SK-N-SH (cell line): ENCODE results near the gene RTP2. TPM values are rescaled to one million over a fixed set of nuclear protein-coding genes. Genes with fewer than 3 reads are reported as not detected.

Experiments used
- CTCF ChIA-PET: fragments of 300-600, 350-600 bp; formaldehyde crosslinking; extraction: SDS; loops from one replicate; lab custom pipeline; 2021; lab: Yijun Ruan, JAX
- POLR2A ChIA-PET: fragments of 350-600 bp; sonication (Branson Sonifier 250); formaldehyde crosslinking; extraction: SDS; loops from one replicate; lab custom pipeline; 2020; ENCODE audit warnings: antibody characterized with exemption, inconsistent platforms; lab: Yijun Ruan, JAX
- DNase-seq: peaks from one replicate; pipeline ENCODE4 v3.0.0; 2012
- H2AFZ ChIP-seq: fragments of 200-600 bp; sonication (generic); 2 replicates; pipeline ENCODE4 v1.8.1; 2016; ENCODE audit warnings: antibody characterized with exemption, mild to moderate bottlenecking, low read depth
- H3F3A ChIP-seq: fragments of 200-600 bp; sonication (generic); replicated peaks from 2 replicates; pipeline ENCODE3; 2016; ENCODE audit warnings: antibody characterized with exemption, mild to moderate bottlenecking; ENCODE audit not compliant: insufficient read depth
- H3K27ac ChIP-seq, 2 experiments: fragments of 200-500 bp in 1 of 2; fragments of 200-600 bp in 1 of 2; sonication (Bioruptor generic) in 1 of 2; sonication (generic), shearing (Covaris generic) in 1 of 2; 2 replicates each; pipeline versions ENCODE4 v1.5.1 to v1.6.1; 2014 to 2016; ENCODE audit warnings: low read depth in 2 of 2, inconsistent platforms in 1 of 2, low read length in 1 of 2, mild to moderate bottlenecking in 1 of 2, mixed read lengths in 1 of 2
- H3K27me3 ChIP-seq: fragments of 200-600 bp; sonication (generic), shearing (Covaris generic); 2 replicates; pipeline ENCODE4 v1.6.1; 2016; ENCODE audit warnings: mixed run types; ENCODE audit not compliant: insufficient read depth
- H3K36me3 ChIP-seq, 2 experiments: fragments of 200-500 bp in 1 of 2; fragments of 200-600 bp in 1 of 2; sonication (Bioruptor generic) in 1 of 2; sonication (generic) in 1 of 2; replicated peaks in 1 of 2; 2 replicates each; pipeline versions ENCODE3 to v1.5.1; 2014 to 2016; ENCODE audit warnings: low read length in 1 of 2, mild to moderate bottlenecking in 1 of 2; ENCODE audit not compliant: insufficient read depth in 2 of 2, control insufficient read depth in 1 of 2
- H3K4me1 ChIP-seq, 2 experiments: fragments of 200-500 bp in 1 of 2; fragments of 200-600 bp in 1 of 2; sonication (Bioruptor generic) in 1 of 2; sonication (generic), shearing (Covaris generic) in 1 of 2; 2 replicates each; pipeline versions ENCODE4 v1.5.1 to v1.6.1; 2014 to 2016; ENCODE audit warnings: low read depth in 1 of 2, low read length in 1 of 2, mixed run types in 1 of 2; ENCODE audit not compliant: insufficient read depth in 2 of 2, control insufficient read depth in 1 of 2
- H3K4me2 ChIP-seq: fragments of 200-600 bp; sonication (generic), shearing (Covaris generic); 2 replicates; pipeline ENCODE4 v1.6.1; 2017; ENCODE audit warnings: mixed run types
- H3K4me3 ChIP-seq, 2 experiments: fragments of 200-500 bp in 1 of 2; fragments of 200-600 bp in 1 of 2; sonication (Bioruptor generic) in 1 of 2; sonication (generic), shearing (Covaris generic) in 1 of 2; 2 replicates each; pipeline versions ENCODE4 v1.5.1 to v1.8.1; 2014 to 2016; ENCODE audit warnings: low read depth in 2 of 2, inconsistent platforms in 1 of 2, low read length in 1 of 2, mild to moderate bottlenecking in 1 of 2, mixed read lengths in 1 of 2, moderate library complexity in 1 of 2
- H3K79me2 ChIP-seq: fragments of 200-600 bp; sonication (generic); 2 replicates; pipeline ENCODE4 v1.8.1; 2017; ENCODE audit warnings: mild to moderate bottlenecking; ENCODE audit not compliant: insufficient read depth
- H3K9ac ChIP-seq: fragments of 200-600 bp; sonication (generic); 2 replicates; pipeline ENCODE4 v1.6.1; 2017; ENCODE audit warnings: mixed run types
- H3K9me2 ChIP-seq: fragments of 200-600 bp; sonication (generic); 2 replicates; pipeline ENCODE4 v1.6.1; 2017; ENCODE audit warnings: mixed run types
- H3K9me3 ChIP-seq: fragments of 200-600 bp; sonication (generic); 2 replicates; pipeline ENCODE4 v1.6.1; 2017; ENCODE audit warnings: mixed run types, mild to moderate bottlenecking, moderate library complexity
- H4K20me1 ChIP-seq: fragments of 200-600 bp; sonication (generic); 2 replicates; pipeline ENCODE4 v1.6.1; 2017; ENCODE audit warnings: mild to moderate bottlenecking, mixed run types; ENCODE audit not compliant: insufficient read depth
- CHD2 ChIP-seq: fragments of 150-350 bp; IDR thresholded peaks from 2 replicates; pipeline ENCODE4 v1.6.1; 2018; ENCODE audit warnings: low read length; ENCODE audit not compliant: partially characterized antibody
- ELF1 ChIP-seq: IDR thresholded peaks from 2 replicates; pipeline ENCODE4 v1.4.0; 2012
- EP300 ChIP-seq, 2 experiments: IDR thresholded peaks; 2 replicates each; pipeline versions ENCODE4 v1.4.0 to v1.6.1; 2012; ENCODE audit warnings: borderline replicate concordance in 1 of 2, low read depth in 1 of 2, low read length in 1 of 2
- FOXJ3 ChIP-seq: sonication (generic); formaldehyde crosslinking; IDR thresholded peaks from 2 replicates; pipeline ENCODE4 v1.5.1; 2020; ENCODE audit warnings: mild to moderate bottlenecking, missing genetic modification reagents
- FOXM1 ChIP-seq: IDR thresholded peaks from 2 replicates; pipeline ENCODE4 v1.4.0; 2012; ENCODE audit warnings: low read depth, mild to moderate bottlenecking
- GABPA ChIP-seq: IDR thresholded peaks from 2 replicates; pipeline ENCODE4 v1.4.0; 2012; ENCODE audit warnings: low read depth, mild to moderate bottlenecking
- GATA2 ChIP-seq: sonication (generic); formaldehyde crosslinking; IDR thresholded peaks from 2 replicates; pipeline ENCODE4 v1.5.0; 2020; ENCODE audit warnings: mild to moderate bottlenecking, missing genetic modification reagents
- JUND ChIP-seq: IDR thresholded peaks from 2 replicates; pipeline ENCODE4 v1.4.0; 2012
- MXI1 ChIP-seq: IDR thresholded peaks from 2 replicates; pipeline ENCODE4 v1.6.1; 2012; ENCODE audit warnings: mild to moderate bottlenecking, low read depth, low read length, improper control_type of control experiment
- RFX5 ChIP-seq: IDR thresholded peaks from 2 replicates; pipeline ENCODE4 v1.6.1; 2012; ENCODE audit warnings: mild to moderate bottlenecking, improper control_type of control experiment, low read length
- RXRA ChIP-seq: IDR thresholded peaks from 2 replicates; pipeline ENCODE4 v1.4.0; 2012; ENCODE audit warnings: low read depth, mild to moderate bottlenecking, borderline replicate concordance
- SIN3A ChIP-seq: IDR thresholded peaks from 2 replicates; pipeline ENCODE4 v1.6.1; 2012; ENCODE audit warnings: low read depth, mild to moderate bottlenecking, low read length, moderate library complexity, borderline replicate concordance
- TAF1 ChIP-seq: IDR thresholded peaks from 2 replicates; pipeline ENCODE4 v1.6.1; 2012; ENCODE audit warnings: low read depth, mild to moderate bottlenecking, low read length, moderate library complexity, borderline replicate concordance
- TCF12 ChIP-seq: IDR thresholded peaks from 2 replicates; pipeline ENCODE4 v1.4.0; 2012
- TEAD4 ChIP-seq: IDR thresholded peaks from 2 replicates; pipeline ENCODE4 v1.4.0; 2012; ENCODE audit warnings: mild to moderate bottlenecking, borderline replicate concordance; ENCODE audit not compliant: insufficient read depth
- polyA plus RNA-seq, 3 experiments: library from polyadenylated mRNA; depleted of rRNA; stranded (reverse); fragments of >200 nt; gene quantifications; 2 replicates each; pipeline ENCODE4 v1.2.3, GENCODE V29; 2012
- TF ChIP-seq, protein P1 (sequence below): fragments of 200-600 bp; sonication (generic); IDR thresholded peaks from 2 replicates; pipeline ENCODE4 v1.6.1; 2017; ENCODE audit warnings: antibody characterized with exemption, mild to moderate bottlenecking, moderate library complexity
- TF ChIP-seq, protein P2 (sequence below): IDR thresholded peaks from 2 replicates; pipeline ENCODE4 v1.6.1; 2012; ENCODE audit warnings: mild to moderate bottlenecking, low read depth, low read length, moderate library complexity

RTP2 gene
- polyA plus RNA-seq, 1 of the 3 experiments (the other 2 are of a cell fraction), result 0.07 TPM

DNA sequence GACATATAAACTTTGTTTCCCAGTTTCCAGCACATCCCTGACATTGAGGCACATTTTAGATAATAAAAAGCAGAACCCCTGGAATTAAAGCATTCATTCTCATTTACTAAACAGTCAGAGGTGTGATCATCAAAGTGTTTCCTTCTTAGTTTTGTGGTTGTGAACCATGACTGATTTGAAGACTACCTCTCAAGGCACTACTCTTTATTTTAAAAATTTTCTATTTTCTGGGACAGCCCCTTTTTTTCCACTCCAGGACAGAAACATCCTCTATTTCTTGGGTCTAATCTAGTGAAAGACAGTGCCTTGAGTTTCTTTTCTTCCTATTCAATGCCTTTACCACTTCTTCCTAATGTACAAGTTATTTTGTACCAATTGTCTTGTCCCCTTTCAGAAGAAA is 37.3 kb downstream of the RTP2 start:
- TF ChIP-seq RXRA, result no peak
- TF ChIP-seq FOXJ3 (CRISPR knock-in tag), result no peak
- no peak for TF ChIP-seq TCF12
- no peak for TF ChIP-seq TEAD4
- no peak for TF ChIP-seq TAF1
- no peak for TF ChIP-seq SIN3A
- TF ChIP-seq RFX5, result no peak
- no peak for TF ChIP-seq ELF1
- TF ChIP-seq, protein P1, sequence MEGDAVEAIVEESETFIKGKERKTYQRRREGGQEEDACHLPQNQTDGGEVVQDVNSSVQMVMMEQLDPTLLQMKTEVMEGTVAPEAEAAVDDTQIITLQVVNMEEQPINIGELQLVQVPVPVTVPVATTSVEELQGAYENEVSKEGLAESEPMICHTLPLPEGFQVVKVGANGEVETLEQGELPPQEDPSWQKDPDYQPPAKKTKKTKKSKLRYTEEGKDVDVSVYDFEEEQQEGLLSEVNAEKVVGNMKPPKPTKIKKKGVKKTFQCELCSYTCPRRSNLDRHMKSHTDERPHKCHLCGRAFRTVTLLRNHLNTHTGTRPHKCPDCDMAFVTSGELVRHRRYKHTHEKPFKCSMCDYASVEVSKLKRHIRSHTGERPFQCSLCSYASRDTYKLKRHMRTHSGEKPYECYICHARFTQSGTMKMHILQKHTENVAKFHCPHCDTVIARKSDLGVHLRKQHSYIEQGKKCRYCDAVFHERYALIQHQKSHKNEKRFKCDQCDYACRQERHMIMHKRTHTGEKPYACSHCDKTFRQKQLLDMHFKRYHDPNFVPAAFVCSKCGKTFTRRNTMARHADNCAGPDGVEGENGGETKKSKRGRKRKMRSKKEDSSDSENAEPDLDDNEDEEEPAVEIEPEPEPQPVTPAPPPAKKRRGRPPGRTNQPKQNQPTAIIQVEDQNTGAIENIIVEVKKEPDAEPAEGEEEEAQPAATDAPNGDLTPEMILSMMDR, result no peak
- no peak for TF ChIP-seq JUND
- TF ChIP-seq GABPA, result no peak
- no peak for TF ChIP-seq FOXM1
- no peak for TF ChIP-seq MXI1
- TF ChIP-seq CHD2, result no peak
- TF ChIP-seq EP300 (IDR thresholded peaks at IDR 0.05; ENCODE audit: borderline replicate concordance in 1 of 2, low read depth in 1 of 2, low read length in 1 of 2), result no peak
- no peak for TF ChIP-seq GATA2 (CRISPR knock-in tag)
- TF ChIP-seq, protein P2, sequence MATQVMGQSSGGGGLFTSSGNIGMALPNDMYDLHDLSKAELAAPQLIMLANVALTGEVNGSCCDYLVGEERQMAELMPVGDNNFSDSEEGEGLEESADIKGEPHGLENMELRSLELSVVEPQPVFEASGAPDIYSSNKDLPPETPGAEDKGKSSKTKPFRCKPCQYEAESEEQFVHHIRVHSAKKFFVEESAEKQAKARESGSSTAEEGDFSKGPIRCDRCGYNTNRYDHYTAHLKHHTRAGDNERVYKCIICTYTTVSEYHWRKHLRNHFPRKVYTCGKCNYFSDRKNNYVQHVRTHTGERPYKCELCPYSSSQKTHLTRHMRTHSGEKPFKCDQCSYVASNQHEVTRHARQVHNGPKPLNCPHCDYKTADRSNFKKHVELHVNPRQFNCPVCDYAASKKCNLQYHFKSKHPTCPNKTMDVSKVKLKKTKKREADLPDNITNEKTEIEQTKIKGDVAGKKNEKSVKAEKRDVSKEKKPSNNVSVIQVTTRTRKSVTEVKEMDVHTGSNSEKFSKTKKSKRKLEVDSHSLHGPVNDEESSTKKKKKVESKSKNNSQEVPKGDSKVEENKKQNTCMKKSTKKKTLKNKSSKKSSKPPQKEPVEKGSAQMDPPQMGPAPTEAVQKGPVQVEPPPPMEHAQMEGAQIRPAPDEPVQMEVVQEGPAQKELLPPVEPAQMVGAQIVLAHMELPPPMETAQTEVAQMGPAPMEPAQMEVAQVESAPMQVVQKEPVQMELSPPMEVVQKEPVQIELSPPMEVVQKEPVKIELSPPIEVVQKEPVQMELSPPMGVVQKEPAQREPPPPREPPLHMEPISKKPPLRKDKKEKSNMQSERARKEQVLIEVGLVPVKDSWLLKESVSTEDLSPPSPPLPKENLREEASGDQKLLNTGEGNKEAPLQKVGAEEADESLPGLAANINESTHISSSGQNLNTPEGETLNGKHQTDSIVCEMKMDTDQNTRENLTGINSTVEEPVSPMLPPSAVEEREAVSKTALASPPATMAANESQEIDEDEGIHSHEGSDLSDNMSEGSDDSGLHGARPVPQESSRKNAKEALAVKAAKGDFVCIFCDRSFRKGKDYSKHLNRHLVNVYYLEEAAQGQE, result no peak
- TF ChIP-seq, all 33 proteins: peak for 0
- Histone ChIP-seq H3K79me2 (no peaks in the 10 kb centered on the region), H3K4me2 (no peak overlapping the region), H2AFZ (no peak overlapping the region), H3K27me3 (no peaks in the 10 kb centered on the region), H3K4me3 (no peak overlapping the region), H3K36me3 (no peaks in the 10 kb centered on the region), H3K9me2 (no peaks in the 10 kb centered on the region), H3K9me3 (no peaks in the 10 kb centered on the region), H3K4me1 (no peaks in the 10 kb centered on the region), H3F3A (no peaks in the 10 kb centered on the region), H3K9ac (no peak overlapping the region), H3K27ac (no peak overlapping the region), H4K20me1 (no peaks in the 10 kb centered on the region)
- ChIA-PET CTCF (no interaction called here), POLR2A (no interaction called here)
- no peak for DNase-seq
